ENCODE measurements around the gene NCAPD3.

DNA sequence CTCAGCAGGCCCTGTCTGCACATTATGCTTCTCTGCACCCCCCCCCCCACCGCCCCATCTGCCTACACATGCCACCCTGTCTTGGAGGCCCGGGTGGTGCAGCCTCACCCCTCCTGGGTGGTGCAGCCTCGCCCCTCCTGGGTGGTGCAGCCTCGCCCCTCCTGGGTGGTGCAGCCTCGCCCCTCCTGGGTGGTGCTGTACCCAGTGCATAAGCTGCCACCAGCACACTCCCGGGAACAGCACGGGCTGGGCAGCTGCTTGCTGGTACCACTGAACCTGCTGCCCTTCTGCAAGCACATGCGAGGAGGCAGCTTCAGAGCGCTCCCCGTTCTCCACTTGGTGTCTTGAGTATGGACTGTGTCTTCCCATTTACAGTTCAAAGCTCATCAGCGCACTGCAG, 69.3 kb downstream of the NCAPD3 start:
- TF ChIP-seq EZH2phosphoT487 (IDR thresholded peaks at IDR 0.05; ENCODE audit: insufficient read depth, low read depth) (no peak), EZH2 (IDR thresholded peaks at IDR 0.05; ENCODE audit: insufficient read depth, poor library complexity, severe bottlenecking) (no peak)

Measured in GM23248 (cell line).